Activated CD4-positive, alpha-beta T cell treated with anti-CD3 and anti-CD28 coated beads for 36 hours (primary cell): Measurements from ENCODE around the gene SCNN1G. TPM values are rescaled to one million over a fixed set of nuclear protein-coding genes. Genes with fewer than 3 reads are reported as not detected.

Experiments
- ATAC-seq: fragments of 200-7000 bp; cut with Tn5 transposase; one replicate; pipeline ENCODE4 v1.10.0; 2021; ENCODE audit warnings: mild to moderate bottlenecking, moderate library complexity
- CTCF ChIA-PET: fragments of 350-600 bp; sonication (Branson Sonifier 250); formaldehyde crosslinking; loops from one replicate; lab custom pipeline; 2021; ENCODE audit warnings: antibody characterized with exemption; lab: Charles Lee
- POLR2A ChIA-PET: fragments of 350-600 bp; sonication (Branson Sonifier 250); formaldehyde crosslinking; loops from one replicate; lab custom pipeline; 2021; ENCODE audit warnings: antibody characterized with exemption, inconsistent platforms; lab: Charles Lee
- DNase-seq: peaks from one replicate; pipeline ENCODE4 v3.0.0-alpha.2; 2020
- H3K27ac Mint-ChIP-seq: one replicate; pipeline ENCODE4 v1.8.0; 2021; ENCODE audit warnings: mixed read lengths
- H3K27me3 Mint-ChIP-seq: one replicate; pipeline ENCODE4 v1.8.0; 2021; ENCODE audit warnings: mixed read lengths
- H3K36me3 Mint-ChIP-seq: one replicate; pipeline ENCODE4 v1.8.0; 2021; ENCODE audit warnings: low read depth, mixed read lengths
- H3K4me1 Mint-ChIP-seq: one replicate; pipeline ENCODE4 v1.8.0; 2021; ENCODE audit warnings: mixed read lengths
- H3K4me3 Mint-ChIP-seq: one replicate; pipeline ENCODE4 v1.8.0; 2021; ENCODE audit warnings: mild to moderate bottlenecking, moderate library complexity, mixed read lengths
- H3K9me3 Mint-ChIP-seq: one replicate; pipeline ENCODE4 v1.8.0; 2021; ENCODE audit warnings: low read depth, mixed read lengths
- intact Hi-C, 2 experiments: fragments of 100-400 bp; cut with DNase I in 1 of 2; cut with micrococcal nuclease in 1 of 2; formaldehyde crosslinking; loops; one replicate each; pipeline versions ENCODE4 v1.14.2 to v1.15.1; 2022 to 2024; cut with DNase I, micrococcal nuclease
- total RNA-seq, 2 experiments: library from RNA; stranded (reverse); gene quantifications; one replicate each; pipeline ENCODE4 v1.2.3, GENCODE V29; 2021

SCNN1G gene
- total RNA-seq, 2 experiments from 2014 or later, result not detected

DNA sequence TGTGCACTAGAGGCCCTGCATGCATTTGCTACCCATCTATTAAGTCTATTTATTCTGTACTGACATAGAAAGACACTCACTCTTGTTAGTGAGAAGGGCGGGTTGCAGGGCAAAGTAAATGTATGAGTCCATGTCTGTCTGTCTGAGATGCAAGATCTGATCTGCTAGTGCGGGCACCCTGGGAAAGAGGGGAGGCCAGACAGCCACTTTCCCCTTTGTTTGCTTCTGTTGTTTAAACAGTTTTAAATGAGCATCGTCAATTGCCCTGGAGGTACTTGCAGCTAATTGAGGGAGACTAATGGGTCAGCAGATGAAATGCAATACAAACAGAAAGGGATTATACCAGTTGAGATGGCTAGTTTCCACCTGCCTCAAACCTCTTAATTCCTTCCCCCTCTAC lies 24.9 kb downstream of the SCNN1G start:
- CTCF ChIA-PET, result interaction anchor here (1.4 kb wide), 1 partner anchor 11 kb away, joined by 3 read pairs; no protein-coding TSS in a partner anchor
- POLR2A ChIA-PET, result no interaction called here
- Mint-ChIP-seq H3K36me3 (no peaks in the 10 kb centered on the region), H3K4me1 (no peaks in the 10 kb centered on the region), H3K27ac (no peak overlapping the region), H3K27me3 (peaks cover 21% of the 10 kb centered on the region), H3K9me3 (no peaks in the 10 kb centered on the region), H3K4me3 (no peak overlapping the region)
- ATAC-seq, result no peak
- intact Hi-C loops, result no loop called here
- no peak for DNase-seq

- CTCF ChIA-PET, result interaction anchor here (0.6 kb wide), 1 partner anchor 229 kb away, joined by 3 read pairs; no protein-coding TSS in a partner anchor
- Mint-ChIP-seq H3K4me1 (no peaks in the 10 kb centered on the region), H3K36me3 (no peaks in the 10 kb centered on the region), H3K27ac (no peak overlapping the region), H3K4me3 (no peak overlapping the region), H3K27me3 (peaks cover 12% of the 10 kb centered on the region), H3K9me3 (no peaks in the 10 kb centered on the region)
- DNase-seq (no peak), ATAC-seq (no peak)
- POLR2A ChIA-PET, result no interaction called here
- intact Hi-C loops, result no loop called here
Measured at GRCh38 chr16:23209606-23210005, 27.1 kb downstream of the SCNN1G start.

GRCh38 chr16:23213831-23214230 lies 31.3 kb downstream of the SCNN1G start:
- Mint-ChIP-seq H3K4me1 (no peaks in the 10 kb centered on the region), H3K27ac (no peak overlapping the region), H3K36me3 (no peaks in the 10 kb centered on the region), H3K27me3 (peaks cover 11% of the 10 kb centered on the region), H3K4me3 (no peak overlapping the region), H3K9me3 (no peaks in the 10 kb centered on the region)
- DNase-seq (no peak), ATAC-seq (no peak)
- ChIA-PET CTCF (no interaction called here), POLR2A (no interaction called here)
- intact Hi-C loops, result no loop called here

- Mint-ChIP-seq H3K27ac (no peak overlapping the region), H3K9me3 (no peaks in the 10 kb centered on the region), H3K4me1 (no peaks in the 10 kb centered on the region), H3K36me3 (no peaks in the 10 kb centered on the region), H3K4me3 (no peak overlapping the region), H3K27me3 (peaks cover 6% of the 10 kb centered on the region)
- ChIA-PET CTCF (no interaction called here), POLR2A (no interaction called here)
- intact Hi-C loops, result no loop called here
- ATAC-seq (no peak), DNase-seq (no peak)
Measured at GRCh38 chr16:23214796-23215195, 32.3 kb downstream of the SCNN1G start.

- H3K9me3 Mint-ChIP-seq, result no peaks in the 10 kb centered on the region
- ChIA-PET CTCF (no interaction called here), POLR2A (no interaction called here)
- intact Hi-C loops, result no loop called here
- no peaks in the 10 kb centered on the region for H3K36me3 Mint-ChIP-seq
- no peaks in the 10 kb centered on the region for H3K4me1 Mint-ChIP-seq
- DNase-seq (no peak), ATAC-seq (no peak)
- H3K4me3 Mint-ChIP-seq, result no peak overlapping the region
- peaks cover 10% of the 10 kb centered on the region for H3K27me3 Mint-ChIP-seq
- no peak overlapping the region for H3K27ac Mint-ChIP-seq
Measured at GRCh38 chr16:23215435-23215834, 32.9 kb downstream of the SCNN1G start.

- POLR2A ChIA-PET, result no interaction called here
- Mint-ChIP-seq H3K4me3 (no peak overlapping the region), H3K27ac (no peak overlapping the region), H3K27me3 (peaks cover 14% of the 10 kb centered on the region), H3K36me3 (no peaks in the 10 kb centered on the region), H3K9me3 (no peaks in the 10 kb centered on the region), H3K4me1 (no peaks in the 10 kb centered on the region)
- CTCF ChIA-PET, result interaction anchor here (0.6 kb wide), 1 partner anchor 280 kb away, joined by 3 read pairs; no protein-coding TSS in a partner anchor
- intact Hi-C loops, result no loop called here
- DNase-seq (no peak), ATAC-seq (no peak)
Measured at GRCh38 chr16:23216658-23217246, 34.2 kb downstream of the SCNN1G start.

DNA sequence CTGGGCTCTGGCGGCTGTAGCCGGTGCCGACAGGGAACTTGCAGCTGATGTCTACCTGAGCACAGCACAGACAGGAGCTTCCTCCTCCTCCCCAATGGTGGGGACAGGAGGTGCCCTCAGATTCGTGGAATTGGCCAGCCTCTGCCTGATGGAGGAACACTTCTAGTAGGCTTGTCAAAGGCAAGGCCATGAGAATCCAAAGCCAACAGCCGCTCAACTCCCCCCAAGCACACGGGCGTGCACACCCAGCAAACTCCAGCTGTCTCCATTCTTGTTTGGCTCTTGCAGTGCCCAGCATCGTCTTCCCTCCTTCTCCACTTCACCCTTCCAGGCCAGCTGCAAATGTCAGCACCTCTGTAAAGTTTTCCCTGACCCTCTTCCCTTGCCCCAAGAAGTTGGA lies 35.1 kb downstream of the SCNN1G start:
- ChIA-PET POLR2A (no interaction called here), CTCF (interaction anchor here (1.0 kb wide), 1 partner anchor 9 kb away, joined by 3 read pairs; no protein-coding TSS in a partner anchor)
- Mint-ChIP-seq H3K4me3 (no peak overlapping the region), H3K4me1 (no peaks in the 10 kb centered on the region), H3K36me3 (no peaks in the 10 kb centered on the region), H3K27ac (no peak overlapping the region), H3K9me3 (no peaks in the 10 kb centered on the region), H3K27me3 (peaks cover 17% of the 10 kb centered on the region)
- ATAC-seq (no peak), DNase-seq (no peak)
- intact Hi-C loops, result no loop called here

GRCh38 chr16:23222929-23223328 lies 40.4 kb downstream of the SCNN1G start:
- Mint-ChIP-seq H3K27me3 (peaks cover 23% of the 10 kb centered on the region), H3K4me1 (no peaks in the 10 kb centered on the region), H3K27ac (no peak overlapping the region), H3K4me3 (no peak overlapping the region), H3K9me3 (no peaks in the 10 kb centered on the region), H3K36me3 (no peaks in the 10 kb centered on the region)
- intact Hi-C loops, result no loop called here
- no peak for ATAC-seq
- CTCF ChIA-PET, result no interaction called here
- no peak for DNase-seq
- POLR2A ChIA-PET, result no interaction called here

GRCh38 chr16:23223368-23223767 lies 40.8 kb downstream of the SCNN1G start:
- ChIA-PET CTCF (no interaction called here), POLR2A (no interaction called here)
- ATAC-seq (no peak), DNase-seq (no peak)
- Mint-ChIP-seq H3K27me3 (peaks cover 23% of the 10 kb centered on the region), H3K36me3 (no peaks in the 10 kb centered on the region), H3K4me3 (no peak overlapping the region), H3K27ac (no peak overlapping the region), H3K4me1 (no peaks in the 10 kb centered on the region), H3K9me3 (no peaks in the 10 kb centered on the region)
- intact Hi-C loops, result no loop called here

- H3K27me3 Mint-ChIP-seq, result peaks cover 20% of the 10 kb centered on the region
- no peak for DNase-seq
- ChIA-PET POLR2A (no interaction called here), CTCF (no interaction called here)
- no peaks in the 10 kb centered on the region for H3K36me3 Mint-ChIP-seq
- H3K4me3 Mint-ChIP-seq, result no peak overlapping the region
- H3K27ac Mint-ChIP-seq, result no peak overlapping the region
- intact Hi-C loops, result no loop called here
- no peak for ATAC-seq
- H3K4me1 Mint-ChIP-seq, result no peaks in the 10 kb centered on the region
- no peaks in the 10 kb centered on the region for H3K9me3 Mint-ChIP-seq
Measured at GRCh38 chr16:23225109-23225508, 42.6 kb downstream of the SCNN1G start.

DNA sequence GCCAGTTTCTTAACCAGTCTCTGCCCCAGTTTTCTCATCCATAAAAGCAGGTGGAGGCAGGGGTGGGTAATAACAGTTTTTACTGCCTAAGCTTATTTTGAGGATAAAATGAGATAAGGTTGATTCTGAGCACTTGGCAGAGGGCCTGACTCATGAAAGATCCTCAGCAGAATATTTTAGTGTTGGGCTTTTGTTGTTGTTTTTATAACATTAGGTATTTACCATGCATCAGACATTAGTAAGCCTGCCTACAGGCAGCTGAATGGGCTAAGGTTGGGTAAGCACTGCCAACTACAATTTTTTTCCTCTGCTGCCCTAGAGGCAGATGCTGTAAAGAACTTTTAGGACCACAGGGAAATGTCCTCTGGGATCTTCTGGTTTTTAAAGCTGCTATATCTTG lies 43.1 kb downstream of the SCNN1G start:
- Mint-ChIP-seq H3K27ac (no peak overlapping the region), H3K36me3 (no peaks in the 10 kb centered on the region), H3K27me3 (peaks cover 16% of the 10 kb centered on the region), H3K4me1 (no peaks in the 10 kb centered on the region), H3K9me3 (no peaks in the 10 kb centered on the region), H3K4me3 (no peak overlapping the region)
- intact Hi-C loops, result no loop called here
- CTCF ChIA-PET, result no interaction called here
- no peak for ATAC-seq
- DNase-seq, result no peak
- POLR2A ChIA-PET, result no interaction called here

GRCh38 chr16:23227529-23227928 lies 45.0 kb downstream of the SCNN1G start:
- ChIA-PET CTCF (interaction anchor here (0.8 kb wide), 1 partner anchor 229 kb away, joined by 3 read pairs; no protein-coding TSS in a partner anchor), POLR2A (no interaction called here)
- Mint-ChIP-seq H3K4me1 (no peaks in the 10 kb centered on the region), H3K27ac (no peak overlapping the region), H3K9me3 (no peaks in the 10 kb centered on the region), H3K4me3 (no peak overlapping the region), H3K36me3 (no peaks in the 10 kb centered on the region), H3K27me3 (peaks cover 13% of the 10 kb centered on the region)
- ATAC-seq (no peak), DNase-seq (no peak)
- intact Hi-C loops, result no loop called here
